ENCODE data around the gene CABP2. TPM values are rescaled to one million over a fixed set of nuclear protein-coding genes. Genes with fewer than 3 reads are reported as not detected.

The CABP2 gene
- total RNA-seq, 1 donor from 2014 or later, result not detected

- no peak for TF ChIP-seq CTCF (IDR thresholded peaks at IDR 0.05; ENCODE audit: unreplicated experiment)
- Mint-ChIP-seq H3K27me3 (ENCODE audit: low read depth) (no peaks in the 10 kb centered on the region), H3K4me1 (no peaks in the 10 kb centered on the region), H3K4me3 (no peak overlapping the region), H3K36me3 (peaks cover 9% of the 10 kb centered on the region), H3K9me3 (no peaks in the 10 kb centered on the region), H3K27ac (no peak overlapping the region)
- DNase-seq (ENCODE audit: low spot score in 2 of 2, unreplicated experiment in 2 of 2), result no peak
Observed at GRCh38 chr11:67493548-67494370, 29.5 kb downstream of the CABP2 start.

- Mint-ChIP-seq H3K4me1 (no peaks in the 10 kb centered on the region), H3K4me3 (no peak overlapping the region), H3K27ac (no peak overlapping the region), H3K9me3 (no peaks in the 10 kb centered on the region), H3K27me3 (ENCODE audit: low read depth) (no peaks in the 10 kb centered on the region), H3K36me3 (peaks cover 10% of the 10 kb centered on the region)
- TF ChIP-seq CTCF (IDR thresholded peaks at IDR 0.05; ENCODE audit: unreplicated experiment), result no peak
- no peak for DNase-seq (ENCODE audit: low spot score in 2 of 2, unreplicated experiment in 2 of 2)
Observed at GRCh38 chr11:67492801-67493547, 30.3 kb downstream of the CABP2 start.

- Mint-ChIP-seq H3K9me3 (no peaks in the 10 kb centered on the region), H3K4me1 (no peaks in the 10 kb centered on the region), H3K4me3 (no peak overlapping the region), H3K36me3 (peaks cover 15% of the 10 kb centered on the region), H3K27ac (no peak overlapping the region), H3K27me3 (ENCODE audit: low read depth) (no peaks in the 10 kb centered on the region)
- no peak for TF ChIP-seq CTCF (IDR thresholded peaks at IDR 0.05; ENCODE audit: unreplicated experiment)
- no peak for DNase-seq (ENCODE audit: low spot score in 2 of 2, unreplicated experiment in 2 of 2)
Observed at GRCh38 chr11:67492069-67492727, 31.0 kb downstream of the CABP2 start.

DNA sequence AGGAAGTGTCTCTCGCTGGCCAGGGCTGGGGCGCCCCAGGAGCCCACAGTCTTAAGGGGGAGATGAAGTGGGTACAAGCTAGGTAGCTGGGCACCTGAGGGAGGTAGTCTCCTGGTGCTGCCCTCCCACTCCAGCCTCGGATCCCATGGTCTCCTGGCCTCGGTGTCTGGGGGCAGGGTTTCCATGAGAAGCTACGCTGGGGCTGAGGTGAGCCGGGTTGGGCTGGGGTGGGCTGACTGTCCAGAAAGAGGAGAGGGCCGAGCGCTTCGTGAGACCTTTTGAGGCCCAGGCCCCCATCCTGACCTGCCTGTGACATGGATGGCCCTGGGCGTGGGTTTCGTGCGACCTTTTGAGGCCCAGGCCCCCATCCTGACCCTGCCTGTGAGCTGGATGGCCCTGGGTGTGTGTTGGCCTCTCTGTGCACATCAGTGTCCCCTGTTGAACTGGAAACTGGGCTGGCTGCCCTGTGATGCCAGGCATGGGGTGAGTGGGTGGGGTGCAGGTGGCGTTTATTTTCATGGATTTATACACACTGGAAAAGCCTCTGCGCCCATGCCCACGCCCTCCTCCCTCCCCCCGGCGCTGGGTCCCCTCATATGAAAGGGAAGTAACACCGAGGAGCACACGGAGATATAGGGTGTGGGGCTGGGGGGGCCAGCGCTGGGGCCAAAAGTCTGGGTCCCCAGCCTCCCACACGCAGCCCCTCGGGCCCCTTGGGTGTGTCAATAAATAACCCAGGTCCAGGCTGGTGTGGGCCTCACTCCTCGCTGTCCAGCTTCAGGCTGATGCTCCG lies 31.8 kb downstream of the CABP2 start:
- Mint-ChIP-seq H3K4me1 (no peaks in the 10 kb centered on the region), H3K27me3 (ENCODE audit: low read depth) (no peaks in the 10 kb centered on the region), H3K27ac (no peak overlapping the region), H3K36me3 (peaks cover 15% of the 10 kb centered on the region), H3K9me3 (no peaks in the 10 kb centered on the region), H3K4me3 (no peak overlapping the region)
- DNase-seq (ENCODE audit: low spot score in 2 of 2, unreplicated experiment in 2 of 2), result no peak
- TF ChIP-seq CTCF (IDR thresholded peaks at IDR 0.05; ENCODE audit: unreplicated experiment), result no peak

DNA sequence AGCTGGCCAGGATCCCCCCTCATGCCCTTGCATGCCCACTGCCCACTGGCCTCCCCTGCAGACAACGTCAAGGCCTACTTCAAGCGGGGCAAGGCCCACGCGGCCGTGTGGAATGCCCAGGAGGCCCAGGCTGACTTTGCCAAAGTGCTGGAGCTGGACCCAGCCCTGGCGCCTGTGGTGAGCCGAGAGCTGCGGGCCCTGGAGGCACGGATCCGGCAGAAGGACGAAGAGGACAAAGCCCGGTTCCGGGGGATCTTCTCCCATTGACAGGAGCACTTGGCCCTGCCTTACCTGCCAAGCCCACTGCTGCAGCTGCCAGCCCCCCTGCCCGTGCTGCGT lies 32.5 kb downstream of the CABP2 start:
- no peak for DNase-seq (ENCODE audit: low spot score in 2 of 2, unreplicated experiment in 2 of 2)
- Mint-ChIP-seq H3K27ac (no peak overlapping the region), H3K27me3 (ENCODE audit: low read depth) (no peaks in the 10 kb centered on the region), H3K4me3 (no peak overlapping the region), H3K9me3 (no peaks in the 10 kb centered on the region), H3K36me3 (peaks cover 15% of the 10 kb centered on the region), H3K4me1 (peaks cover 2% of the 10 kb centered on the region)
- TF ChIP-seq CTCF (IDR thresholded peaks at IDR 0.05; ENCODE audit: unreplicated experiment), result no peak
